CMK (cell line): ENCODE measurements around the gene KISS1.
"Not testable (repeated sequence)": the region's sequence is repeated elsewhere in the genome, so short reads cannot be mapped to it uniquely, and the experiment has no call there.

ENCODE experiments used
- DNase-seq: peaks from one replicate; pipeline ENCODE4 v3.0.0-alpha.2; 2010; ENCODE audit warnings: low read depth

The KISS1 gene, protein sequence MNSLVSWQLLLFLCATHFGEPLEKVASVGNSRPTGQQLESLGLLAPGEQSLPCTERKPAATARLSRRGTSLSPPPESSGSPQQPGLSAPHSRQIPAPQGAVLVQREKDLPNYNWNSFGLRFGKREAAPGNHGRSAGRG

DNA sequence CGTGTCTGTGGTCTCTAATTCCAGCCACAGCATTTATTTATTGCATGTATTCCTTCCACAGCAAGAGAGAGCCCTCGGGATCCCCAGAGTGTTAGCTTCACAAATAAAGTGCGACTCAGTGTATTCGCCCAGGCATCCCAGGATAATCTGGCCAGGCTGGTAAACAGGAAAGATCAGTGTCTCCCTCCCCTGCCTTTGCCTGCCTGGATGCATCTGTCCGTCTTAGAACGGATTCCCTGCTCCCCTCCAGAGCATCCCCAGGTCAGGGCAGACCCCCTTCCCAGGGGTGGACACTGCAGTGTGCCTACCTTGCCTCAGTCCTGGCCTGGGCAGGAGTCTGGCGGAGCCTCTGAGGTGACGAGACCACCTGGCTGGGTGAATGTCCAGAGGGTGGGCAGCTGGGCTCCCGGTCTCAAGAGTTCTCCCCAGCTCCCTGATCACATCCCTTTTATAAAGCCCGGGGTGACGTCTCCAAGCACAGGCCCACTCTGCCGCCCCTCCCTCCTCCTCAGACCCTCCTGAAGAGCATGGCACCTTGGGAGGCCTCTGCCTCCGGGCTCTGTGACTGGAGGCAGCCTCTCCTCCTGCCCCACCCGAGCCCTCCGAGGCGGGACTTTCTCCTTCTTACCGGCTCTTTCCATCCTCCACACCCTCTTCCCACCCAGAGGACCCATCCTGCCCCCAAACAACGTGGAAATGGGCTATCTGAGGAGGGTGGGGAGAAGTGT, at the start of gene KISS1:
TSS of gene KISS1 (minus strand) at position 424 of the 728 bp plus-strand sequence. CDS start 3,615 bp downstream, outside the sequence.
- no peak for DNase-seq

DNA sequence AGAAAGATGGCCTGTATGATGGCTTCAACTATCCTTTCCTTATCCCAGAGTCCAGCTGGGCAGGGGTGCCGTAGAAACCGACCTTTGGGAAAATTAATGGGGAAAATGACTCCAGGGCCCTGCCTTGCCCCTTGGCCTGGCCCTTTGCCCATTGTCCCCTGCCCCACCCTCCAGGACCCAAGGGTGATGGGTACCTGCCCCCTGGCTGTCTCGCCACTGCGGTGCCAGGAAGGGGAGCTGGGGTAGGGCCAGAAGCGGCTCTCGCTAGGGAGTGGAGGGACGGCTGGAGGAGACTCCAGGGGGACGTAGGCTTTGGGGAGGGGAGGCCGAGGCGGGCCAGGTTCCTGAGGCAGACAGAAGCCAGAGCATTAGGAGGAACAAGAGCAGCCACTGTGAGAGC, 46.6 kb upstream of the KISS1 start:
- no peak for DNase-seq

- DNase-seq = no peak
Measured at GRCh38 chr1:204241914-204242313, 45.6 kb upstream of the KISS1 start.

- no peak for DNase-seq
Measured at GRCh38 chr1:204241050-204241449, 44.8 kb upstream of the KISS1 start.

GRCh38 chr1:204240233-204240632, 43.9 kb upstream of the KISS1 start:
- no peak for DNase-seq

DNA sequence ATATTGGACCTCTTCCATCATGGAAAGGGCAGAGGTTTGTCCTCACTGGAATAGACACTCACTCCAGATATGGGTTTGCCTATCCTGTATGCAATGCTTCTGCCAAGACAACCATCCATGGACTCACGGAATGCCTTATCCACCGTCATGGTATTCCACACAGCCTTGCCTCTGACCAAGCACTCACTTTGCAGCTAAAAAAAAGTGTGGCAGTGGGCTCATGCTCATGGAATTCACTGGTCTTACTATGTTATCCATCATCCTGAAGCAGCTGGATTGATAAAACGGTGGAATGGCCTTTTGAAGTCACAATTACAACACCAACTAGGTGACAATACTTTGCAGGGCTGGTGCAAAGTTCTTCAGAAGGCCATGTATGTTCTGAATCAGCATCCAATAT, 43.1 kb upstream of the KISS1 start:
- not testable (repeated sequence) for DNase-seq

GRCh38 chr1:204238520-204238919, 42.2 kb upstream of the KISS1 start:
- DNase-seq = peak; percentile 52

DNA sequence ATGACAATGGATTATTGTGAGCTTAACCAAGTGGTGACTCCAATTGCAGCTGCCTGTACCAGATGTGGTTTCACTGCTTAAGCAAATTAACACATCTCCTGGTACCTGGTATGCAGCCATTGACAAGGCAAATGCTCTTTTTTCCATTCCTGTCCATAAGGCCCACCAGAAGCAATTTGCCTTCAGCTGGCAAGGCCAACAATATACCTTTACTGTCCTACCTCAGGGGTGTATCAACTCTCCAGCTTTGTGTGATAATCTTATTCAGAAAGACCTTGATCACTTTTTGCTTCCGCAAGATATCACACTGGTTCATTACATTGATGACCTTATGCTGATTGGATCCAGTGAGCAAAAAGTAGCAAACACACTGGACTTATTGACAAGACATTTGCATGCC, 41.2 kb upstream of the KISS1 start:
- DNase-seq = not testable (repeated sequence)

GRCh38 chr1:204232526-204232925, 36.2 kb upstream of the KISS1 start:
- DNase-seq = no peak

- DNase-seq = no peak
Measured at GRCh38 chr1:204230211-204230610, 33.9 kb upstream of the KISS1 start.

GRCh38 chr1:204228896-204229295, 32.6 kb upstream of the KISS1 start:
- DNase-seq = no peak

DNA sequence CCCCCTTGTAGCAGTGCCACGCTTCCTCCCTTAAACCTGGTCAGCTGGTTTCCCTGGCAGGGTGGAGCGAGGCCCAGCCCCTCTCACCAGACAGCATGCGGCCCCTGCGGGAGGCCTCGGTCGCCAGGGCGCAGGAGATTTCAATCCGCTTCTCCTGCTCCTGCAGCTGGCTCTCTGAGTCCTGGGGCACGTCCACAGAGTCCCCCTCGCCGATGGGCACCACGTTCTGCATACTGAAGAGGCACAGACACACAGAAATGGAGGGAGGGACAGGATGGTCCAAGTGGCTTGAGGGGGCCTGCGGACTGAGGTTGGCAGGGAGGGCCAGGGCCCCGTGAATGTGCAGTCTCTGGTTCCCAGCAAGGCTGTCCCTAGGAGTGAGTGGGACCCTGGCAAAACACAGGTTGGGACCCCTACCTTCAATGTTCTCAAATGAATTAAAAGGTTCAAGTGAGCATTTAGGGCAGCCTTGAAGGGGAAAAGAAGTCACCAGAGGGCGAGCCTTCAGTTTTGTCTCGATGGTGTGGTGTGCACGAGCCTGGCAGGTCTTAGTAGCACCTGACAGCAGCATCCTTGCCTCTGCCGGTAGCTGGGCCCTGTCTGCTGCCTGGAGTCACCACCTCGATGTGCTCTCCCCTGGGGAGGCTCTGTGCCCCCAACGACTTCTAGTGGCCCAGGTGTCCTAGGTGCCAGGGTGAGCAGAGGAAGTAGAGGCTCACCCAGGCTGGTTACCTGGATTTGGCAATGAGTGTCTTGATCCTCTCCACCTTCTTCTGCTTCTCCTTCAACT, 31.9 kb upstream of the KISS1 start:
- no peak for DNase-seq

DNA sequence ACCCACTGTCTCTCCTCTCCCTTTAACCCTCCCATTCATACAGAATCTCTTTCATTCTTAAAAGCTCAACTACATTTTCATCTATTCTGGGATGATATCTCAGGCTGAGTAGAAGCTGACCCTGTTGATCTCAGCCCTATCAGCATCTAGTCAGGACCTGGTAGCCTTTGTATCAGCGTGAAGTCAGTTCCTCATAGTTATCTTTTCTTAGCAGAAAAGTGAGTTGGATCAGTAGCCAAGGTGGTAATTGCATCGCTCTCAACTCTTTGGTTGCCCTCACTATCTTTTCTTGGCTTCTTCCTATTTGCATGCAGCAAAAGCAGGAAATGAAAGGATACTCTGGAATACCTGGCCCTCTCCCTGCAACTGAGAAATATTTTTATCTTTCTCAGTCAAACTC, 31.1 kb upstream of the KISS1 start:
- peak; percentile 63 for DNase-seq

DNA sequence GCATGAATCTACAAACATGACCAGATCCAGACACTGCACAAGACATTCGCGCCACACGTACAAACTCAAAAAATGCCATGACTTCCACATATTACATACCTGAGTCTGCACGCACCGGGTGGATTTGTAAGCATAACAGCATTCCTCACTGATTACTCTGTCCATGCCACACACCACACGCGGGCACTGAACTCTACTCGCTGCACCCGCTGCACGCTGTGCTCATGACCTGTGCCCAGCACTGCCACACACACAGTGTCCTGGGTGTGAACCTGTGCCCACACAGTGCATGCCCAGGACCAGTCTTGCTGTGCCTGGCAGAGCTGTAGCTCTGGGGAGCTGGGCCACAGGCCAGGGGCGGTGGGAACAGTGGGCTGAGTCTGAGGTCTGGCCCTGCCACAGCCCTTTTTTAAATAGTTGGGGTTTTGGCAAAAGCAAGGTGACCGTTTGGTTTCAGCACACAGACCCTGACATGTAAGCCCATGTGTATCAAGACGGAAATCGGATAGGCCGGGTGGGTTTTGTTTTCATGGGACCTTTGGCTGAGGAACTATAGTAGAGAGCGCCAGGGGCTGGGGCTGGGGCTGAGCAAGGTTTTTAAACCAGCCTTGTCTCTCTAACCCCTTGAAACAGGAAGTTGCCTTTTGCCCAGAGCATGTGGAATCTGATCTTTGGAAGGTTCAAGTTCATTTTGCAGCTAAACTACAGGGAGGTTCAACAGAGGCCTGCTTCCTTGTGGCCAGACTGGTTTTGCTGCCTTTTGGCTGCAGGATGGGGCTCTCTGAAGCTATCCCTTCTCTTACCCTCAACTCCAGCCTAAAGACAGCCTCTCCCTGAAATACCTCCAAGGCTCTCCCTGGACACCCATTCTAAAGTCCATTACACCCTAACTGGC, 29.8 kb upstream of the KISS1 start:
- no peak for DNase-seq

DNA sequence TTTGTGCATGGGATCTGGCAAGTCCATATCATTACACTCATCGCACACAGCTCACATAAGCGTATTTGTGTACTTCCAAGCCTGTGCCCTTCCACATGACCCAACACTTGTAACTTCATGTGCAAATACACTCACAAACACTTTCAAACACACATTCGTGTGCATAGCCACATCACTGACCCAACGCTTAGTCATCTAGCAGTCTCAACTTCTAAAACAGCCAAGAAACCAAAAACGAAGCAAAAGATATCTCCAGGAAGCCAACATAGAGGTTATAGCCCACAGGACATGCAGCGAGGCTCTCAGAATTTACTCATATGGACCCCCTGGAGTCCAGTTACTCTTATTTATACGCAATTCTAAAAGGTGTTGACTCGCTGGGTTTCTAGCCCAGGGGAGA, 28.4 kb upstream of the KISS1 start:
- DNase-seq = no peak

DNA sequence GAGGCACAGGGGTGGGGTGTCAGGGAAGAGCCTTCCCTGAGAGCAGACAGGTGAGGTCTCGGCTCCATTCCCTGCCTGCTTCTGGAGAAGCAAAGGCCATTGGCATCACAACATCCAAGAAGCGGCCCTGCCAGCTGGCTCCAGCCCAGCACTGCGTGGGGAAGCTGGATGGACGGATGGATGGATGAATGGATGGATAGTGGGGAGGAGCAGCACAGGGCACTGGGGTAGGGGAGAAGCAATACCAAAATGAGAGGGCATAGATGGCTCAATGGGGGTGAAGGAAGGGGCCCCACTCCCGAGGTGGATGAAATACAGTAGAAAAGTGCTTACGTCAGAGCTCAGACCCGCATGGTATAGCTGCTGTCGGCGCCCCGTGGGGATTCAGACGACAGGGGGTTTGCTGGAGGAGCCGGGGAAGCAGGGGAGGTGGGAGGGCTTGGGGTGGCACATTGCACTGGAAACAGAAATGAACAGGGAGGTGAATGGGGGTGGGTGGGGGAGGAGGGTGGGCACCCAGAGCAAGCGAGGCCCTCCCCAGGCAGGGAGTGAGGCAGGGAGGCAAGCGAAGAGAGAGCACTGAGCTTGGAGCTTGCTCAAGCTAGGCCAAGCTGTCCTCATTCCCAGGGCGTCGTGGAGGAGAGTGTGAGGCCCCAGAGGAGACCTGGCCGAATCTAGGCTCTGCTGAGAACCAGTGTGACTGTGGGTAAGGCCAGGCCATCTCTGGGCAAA, 27.0 kb upstream of the KISS1 start:
- no peak for DNase-seq

- no peak for DNase-seq
Measured at GRCh38 chr1:204222764-204223055, 26.4 kb upstream of the KISS1 start.

DNA sequence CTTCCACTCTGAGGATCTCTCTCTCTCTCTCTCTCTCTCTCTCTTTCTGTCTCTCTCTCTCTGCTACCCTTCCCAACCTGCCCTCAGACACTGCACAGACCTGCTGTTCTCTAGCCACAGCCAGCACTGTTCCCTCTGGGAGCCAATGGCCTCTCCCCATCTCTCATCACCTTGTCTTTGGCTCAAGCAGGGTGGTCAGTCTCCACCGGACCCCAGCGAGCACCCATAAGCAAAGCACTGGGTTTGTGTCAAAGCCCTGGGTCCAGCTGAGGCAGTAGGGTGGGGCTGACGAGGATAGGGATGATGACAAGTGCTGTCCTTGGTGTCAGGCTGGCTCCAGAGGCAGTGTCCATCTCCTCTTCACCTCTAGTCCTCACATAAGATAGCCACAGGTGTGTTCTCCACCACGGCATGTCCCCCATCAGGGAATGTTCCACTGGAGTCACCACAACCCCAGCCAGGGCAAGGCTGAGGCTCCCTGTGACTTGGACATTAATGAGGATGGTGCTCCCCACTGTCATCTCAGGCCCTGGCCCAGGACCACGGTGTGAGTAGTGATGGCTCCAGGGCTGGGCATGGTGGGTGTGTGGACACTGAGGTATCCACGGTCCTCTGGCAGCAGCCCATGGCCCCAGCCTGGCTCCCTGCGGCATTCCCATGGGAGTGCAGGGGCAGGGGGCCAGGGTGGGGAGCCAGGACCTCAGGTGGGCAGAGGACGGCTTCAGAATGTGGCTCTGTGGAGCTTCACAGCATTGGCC, 25.9 kb upstream of the KISS1 start:
- no peak for DNase-seq

DNA sequence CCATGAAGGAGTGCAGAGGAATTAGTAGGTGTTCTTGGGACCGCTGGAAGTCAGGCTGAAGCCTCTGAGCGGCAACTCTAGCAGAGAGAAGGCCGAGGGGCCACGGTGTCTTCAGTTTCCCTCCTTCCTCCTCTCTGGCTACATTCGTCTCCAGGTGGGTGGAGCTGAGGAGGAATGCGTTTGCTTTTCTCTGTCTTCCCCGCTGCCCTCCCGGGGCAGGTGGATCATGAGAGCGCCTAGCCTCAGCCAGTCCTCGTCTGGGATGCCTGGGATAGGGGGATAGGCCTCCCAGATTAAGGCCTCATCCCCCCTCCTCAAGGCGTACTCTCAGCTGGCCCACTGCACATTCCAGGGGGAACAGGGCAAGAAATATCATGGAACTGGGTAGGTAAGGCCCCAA, 25.0 kb upstream of the KISS1 start:
- no peak for DNase-seq

- DNase-seq = no peak
Measured at GRCh38 chr1:204219971-204220616, 23.8 kb upstream of the KISS1 start.
